ENCODE results near the gene ELMOD3. TPM values are rescaled to one million over a fixed set of nuclear protein-coding genes. Genes with fewer than 3 reads are reported as not detected.

Gene ELMOD3
- total RNA-seq, 4 donors from 2014 or later: 24.4 to 41.8 (median 30.0) TPM

DNA sequence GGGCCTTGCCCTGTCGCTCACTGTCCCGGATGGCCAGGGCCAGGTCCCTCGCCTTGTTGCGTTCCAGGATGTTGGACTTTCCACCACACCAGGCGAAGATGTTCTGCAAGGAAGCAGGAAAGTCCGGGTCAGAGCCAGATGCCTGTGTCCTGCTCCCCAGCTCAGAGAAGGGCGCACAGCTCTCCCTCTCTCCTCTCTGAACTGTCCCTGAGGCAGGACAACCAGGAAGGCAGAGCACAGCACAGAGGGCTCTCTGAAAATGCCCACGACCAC, 44.5 kb downstream of the ELMOD3 start:
- 87% methylated on average over 8 of the region's 8 CpGs for WGBS
- peaks cover 43% of the 10 kb centered on the region for H3K4me1 ChIP-seq
- H3K27me3 ChIP-seq: no peaks in the 10 kb centered on the region
- H3K27ac ChIP-seq: no peak overlapping the region
- H3K9me3 ChIP-seq: no peaks in the 10 kb centered on the region
- TF ChIP-seq EP300 (IDR thresholded peaks at IDR 0.05) (no peak), POLR2AphosphoS5 (IDR thresholded peaks at IDR 0.05) (no peak)
- TF ChIP-seq, protein P1, sequence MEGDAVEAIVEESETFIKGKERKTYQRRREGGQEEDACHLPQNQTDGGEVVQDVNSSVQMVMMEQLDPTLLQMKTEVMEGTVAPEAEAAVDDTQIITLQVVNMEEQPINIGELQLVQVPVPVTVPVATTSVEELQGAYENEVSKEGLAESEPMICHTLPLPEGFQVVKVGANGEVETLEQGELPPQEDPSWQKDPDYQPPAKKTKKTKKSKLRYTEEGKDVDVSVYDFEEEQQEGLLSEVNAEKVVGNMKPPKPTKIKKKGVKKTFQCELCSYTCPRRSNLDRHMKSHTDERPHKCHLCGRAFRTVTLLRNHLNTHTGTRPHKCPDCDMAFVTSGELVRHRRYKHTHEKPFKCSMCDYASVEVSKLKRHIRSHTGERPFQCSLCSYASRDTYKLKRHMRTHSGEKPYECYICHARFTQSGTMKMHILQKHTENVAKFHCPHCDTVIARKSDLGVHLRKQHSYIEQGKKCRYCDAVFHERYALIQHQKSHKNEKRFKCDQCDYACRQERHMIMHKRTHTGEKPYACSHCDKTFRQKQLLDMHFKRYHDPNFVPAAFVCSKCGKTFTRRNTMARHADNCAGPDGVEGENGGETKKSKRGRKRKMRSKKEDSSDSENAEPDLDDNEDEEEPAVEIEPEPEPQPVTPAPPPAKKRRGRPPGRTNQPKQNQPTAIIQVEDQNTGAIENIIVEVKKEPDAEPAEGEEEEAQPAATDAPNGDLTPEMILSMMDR (IDR thresholded peaks at IDR 0.05): no peak
- peaks cover 47% of the 10 kb centered on the region for H3K36me3 ChIP-seq
- DNase-seq (ENCODE audit: low spot score in 2 of 2): no peak
- H3K4me3 ChIP-seq: no peak overlapping the region

DNA sequence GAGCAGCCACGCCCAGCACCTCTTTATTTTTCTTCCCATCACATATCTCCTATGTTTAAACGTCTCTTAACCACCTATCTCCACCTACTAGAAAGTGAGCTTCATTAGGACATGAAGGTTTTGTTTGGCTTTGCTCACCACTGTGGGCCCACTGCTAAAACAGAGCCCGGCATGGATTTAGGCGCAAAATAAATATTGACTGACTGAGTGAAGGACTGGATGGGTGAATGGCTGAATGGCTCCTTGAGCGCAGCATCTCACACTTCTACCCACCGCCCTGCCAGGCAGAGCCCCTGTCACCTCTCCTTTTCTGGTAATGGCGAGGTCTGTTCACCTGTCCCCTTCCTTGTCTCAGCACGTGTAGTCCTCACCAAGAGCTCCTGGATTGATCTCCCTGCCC, 45.5 kb downstream of the ELMOD3 start:
- Histone ChIP-seq H3K9me3 (no peaks in the 10 kb centered on the region), H3K4me3 (no peak overlapping the region), H3K4me1 (peaks cover 33% of the 10 kb centered on the region), H3K27me3 (no peaks in the 10 kb centered on the region), H3K36me3 (peaks cover 43% of the 10 kb centered on the region), H3K27ac (no peak overlapping the region)
- 90% methylated on average over 8 of the region's 8 CpGs for WGBS
- DNase-seq (ENCODE audit: low spot score in 2 of 2): no peak
- no peak for TF ChIP-seq POLR2A (IDR thresholded peaks at IDR 0.05)

DNA sequence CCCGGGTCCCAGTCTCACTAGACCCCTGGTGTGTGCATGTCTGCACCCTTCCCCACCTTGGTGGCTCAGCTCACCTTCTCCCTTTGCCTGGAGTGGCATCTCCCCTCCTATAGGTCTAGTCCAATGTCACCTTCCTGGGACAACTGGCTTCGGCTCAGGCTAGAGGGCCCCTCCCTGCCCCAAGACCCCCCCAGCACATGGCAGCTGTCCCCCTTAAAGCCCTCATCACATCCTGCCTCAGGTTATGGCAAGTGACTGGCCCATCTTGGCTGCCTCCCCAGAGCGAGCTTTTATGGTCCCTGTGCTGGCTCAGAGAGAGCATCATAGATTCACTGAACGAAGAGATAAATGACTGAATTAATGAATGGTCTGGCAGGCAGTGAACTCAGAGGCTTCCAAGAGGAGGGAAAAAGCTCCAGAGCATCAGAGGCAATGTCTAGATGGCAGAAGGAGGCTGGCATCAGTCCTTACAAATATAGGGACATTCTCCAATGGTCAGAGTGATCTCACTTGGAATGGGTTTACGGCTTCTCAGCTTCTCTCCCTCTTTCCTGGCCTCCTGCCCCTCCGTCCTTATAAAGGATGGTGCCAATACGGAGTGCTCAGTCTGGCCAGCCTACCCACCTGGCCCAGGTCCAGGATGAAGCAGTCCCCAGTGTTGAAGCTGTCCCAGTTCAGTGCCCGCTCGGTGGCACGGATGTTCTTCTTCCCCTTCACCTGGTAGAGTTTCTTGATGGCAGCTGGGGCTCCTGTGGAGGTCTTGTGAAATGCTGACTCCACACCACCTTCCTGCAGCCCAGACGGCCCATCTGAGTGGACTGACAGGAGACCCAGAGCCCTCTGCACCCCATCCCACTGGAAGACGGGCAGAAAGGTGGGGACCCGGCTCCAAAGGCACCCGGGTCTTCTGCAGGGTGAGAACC, 46.2 kb downstream of the ELMOD3 start:
- H3K27ac ChIP-seq: no peak overlapping the region
- H3K9me3 ChIP-seq: no peaks in the 10 kb centered on the region
- H3K4me3 ChIP-seq: no peak overlapping the region
- TF ChIP-seq POLR2A (IDR thresholded peaks at IDR 0.05) (no peak), EP300 (IDR thresholded peaks at IDR 0.05) (no peak), POLR2AphosphoS5 (IDR thresholded peaks at IDR 0.05) (no peak)
- TF ChIP-seq, protein P1 (IDR thresholded peaks at IDR 0.05): no peak
- H3K27me3 ChIP-seq: no peaks in the 10 kb centered on the region
- H3K4me1 ChIP-seq: peaks cover 29% of the 10 kb centered on the region
- H3K36me3 ChIP-seq: peaks cover 37% of the 10 kb centered on the region
- WGBS: 81% methylated on average over 14 of the region's 14 CpGs
- peak in 1 of 2 donors; percentile 55 for DNase-seq (ENCODE audit: low spot score in 2 of 2)

DNA sequence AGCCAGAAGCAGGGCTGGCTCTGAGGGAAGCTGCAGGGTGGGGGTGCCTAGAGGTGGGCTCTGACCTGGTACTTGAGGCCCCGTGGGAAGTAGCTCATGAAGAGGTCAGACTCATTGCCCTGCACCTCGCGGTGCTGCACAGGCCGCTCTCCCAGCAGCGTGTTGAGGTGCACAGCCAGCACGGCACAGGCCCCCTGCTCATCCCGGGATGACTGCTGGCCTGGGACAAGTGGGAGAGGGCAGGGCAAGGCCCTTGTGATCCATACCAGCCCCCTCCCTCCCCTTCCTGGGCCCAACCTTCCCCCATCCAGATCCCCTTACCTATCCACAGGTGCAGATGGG, 46.9 kb downstream of the ELMOD3 start:
- H3K27me3 ChIP-seq: no peaks in the 10 kb centered on the region
- no peak for DNase-seq (ENCODE audit: low spot score in 2 of 2)
- WGBS: 100% methylated on average over 1 of the region's 7 CpGs
- H3K4me1 ChIP-seq: peaks cover 26% of the 10 kb centered on the region
- H3K36me3 ChIP-seq: peaks cover 37% of the 10 kb centered on the region
- H3K27ac ChIP-seq: no peak overlapping the region
- no peaks in the 10 kb centered on the region for H3K9me3 ChIP-seq
- H3K4me3 ChIP-seq: no peak overlapping the region
- no peak for TF ChIP-seq POLR2AphosphoS5 (IDR thresholded peaks at IDR 0.05)
- TF ChIP-seq, protein P1 (IDR thresholded peaks at IDR 0.05): no peak

DNA sequence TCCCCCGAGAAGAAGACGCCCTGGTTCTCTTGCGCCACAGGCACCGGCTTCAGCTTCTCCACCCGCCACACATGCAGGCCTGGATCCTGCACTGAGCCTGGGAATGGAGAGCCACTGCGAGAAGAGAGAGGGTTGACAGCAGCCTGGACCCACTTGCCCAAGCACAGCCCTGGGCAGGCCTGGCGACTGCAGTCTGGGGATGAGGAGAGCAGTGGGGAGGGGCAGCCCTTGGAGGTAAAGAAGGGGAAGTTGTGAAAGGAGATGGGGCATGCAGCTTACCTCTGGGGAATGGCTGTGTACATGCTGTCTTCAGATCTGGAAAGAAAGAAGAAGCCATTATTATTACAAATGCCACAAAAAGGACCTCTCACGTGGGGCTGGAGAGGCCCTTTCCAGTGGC, 47.3 kb downstream of the ELMOD3 start:
- WGBS: 91% methylated on average over 8 of the region's 8 CpGs
- no peak for DNase-seq (ENCODE audit: low spot score in 2 of 2)
- Histone ChIP-seq H3K4me3 (no peak overlapping the region), H3K27ac (no peak overlapping the region), H3K36me3 (peaks cover 37% of the 10 kb centered on the region), H3K27me3 (no peaks in the 10 kb centered on the region), H3K9me3 (no peaks in the 10 kb centered on the region), H3K4me1 (peaks cover 22% of the 10 kb centered on the region)
- no peak for TF ChIP-seq POLR2AphosphoS5 (IDR thresholded peaks at IDR 0.05)
- TF ChIP-seq POLR2A (IDR thresholded peaks at IDR 0.05): no peak
- TF ChIP-seq EP300 (IDR thresholded peaks at IDR 0.05): no peak
- TF ChIP-seq, protein P1 (IDR thresholded peaks at IDR 0.05): no peak

Measured in suprapubic skin (tissue), 4 donors.